HG03108 (cell line): ENCODE measurements around the gene POLR1C.

Experiments
- ATAC-seq: cut with Tn5 transposase; IDR thresholded peaks from one replicate; pipeline ENCODE4 v1.9.1; 2021; ENCODE audit warnings: moderate library complexity; ENCODE audit not compliant: unreplicated experiment

Gene POLR1C

GRCh38 chr6:43559328-43559727, 42.4 kb downstream of the POLR1C start:
- no peak for ATAC-seq

- ATAC-seq: no peak
Observed at GRCh38 chr6:43570876-43571441, 54.1 kb downstream of the POLR1C start.
